IMR-90 (cell line): ENCODE results near the gene GABRB3. TPM values are rescaled to one million over a fixed set of nuclear protein-coding genes. Genes with fewer than 3 reads are reported as not detected.

Source experiments
- ATAC-seq: fragments of 200-7000 bp; cut with Tn5 transposase; 2 replicates; pipeline ENCODE4 v1.9.1; 2020; ENCODE audit warnings: low read depth, mild to moderate bottlenecking, moderate library complexity
- BruUV-seq: library from RNA; stranded (reverse); fragments of 400-500 nt; replicated peaks from 2 replicates; lab custom pipeline; 2021; lab: Mats Ljungman, UMichigan
- CTCF ChIA-PET: fragments of 300-600 bp; formaldehyde crosslinking; extraction: SDS; loops from one replicate; lab custom pipeline; 2021; ENCODE audit warnings: antibody characterized with exemption; lab: Yijun Ruan, JAX
- POLR2A ChIA-PET: fragments of 300-600 bp; sonication (Branson Sonifier 250); formaldehyde crosslinking; loops from one replicate; lab custom pipeline; 2022; ENCODE audit warnings: antibody characterized with exemption; ENCODE audit not compliant: unreplicated experiment; lab: Charles Lee
- DNase-seq: peaks from one replicate; pipeline ENCODE4 v3.0.0; 2013
- H2AFZ ChIP-seq: replicated peaks from 2 replicates; pipeline ENCODE3; 2013; ENCODE audit warnings: low read length, mild to moderate bottlenecking; ENCODE audit not compliant: poor library complexity
- H2AK5ac ChIP-seq: 2 replicates; pipeline ENCODE4 v1.6.1; 2013; ENCODE audit warnings: low read depth, low read length, inconsistent platforms
- H2AK9ac ChIP-seq: replicated peaks from 2 replicates; pipeline ENCODE3; 2013; ENCODE audit warnings: mild to moderate bottlenecking, low read depth, low read length, moderate library complexity; ENCODE audit not compliant: poor library complexity
- H2BK120ac ChIP-seq: 2 replicates; pipeline ENCODE4 v1.6.1; 2013; ENCODE audit warnings: low read depth, low read length, inconsistent platforms
- H2BK15ac ChIP-seq: 3 replicates; pipeline ENCODE4 v1.6.1; 2013; ENCODE audit warnings: low read depth, low read length, inconsistent platforms
- H2BK20ac ChIP-seq: 2 replicates; pipeline ENCODE4 v1.6.1; 2013; ENCODE audit warnings: low read depth, mild to moderate bottlenecking, inconsistent platforms, low read length, moderate library complexity
- H2BK5ac ChIP-seq: 2 replicates; pipeline ENCODE4 v1.6.1; 2013; ENCODE audit warnings: mild to moderate bottlenecking, low read depth, low read length, inconsistent platforms; ENCODE audit not compliant: poor library complexity, severe bottlenecking
- H3K14ac ChIP-seq: replicated peaks from 2 replicates; pipeline ENCODE4 v1.6.1; 2013; ENCODE audit warnings: low read depth, low read length, inconsistent platforms
- H3K18ac ChIP-seq: 2 replicates; pipeline ENCODE4 v1.6.1; 2013; ENCODE audit warnings: low read depth, low read length, control low read depth
- H3K23ac ChIP-seq: 2 replicates; pipeline ENCODE4 v1.6.1; 2013; ENCODE audit warnings: low read depth, low read length, inconsistent platforms
- H3K27ac ChIP-seq: 2 replicates; pipeline ENCODE4 v1.5.1; 2013; ENCODE audit warnings: mild to moderate bottlenecking, control low read depth, low read length; ENCODE audit not compliant: insufficient read depth
- H3K27me3 ChIP-seq: 2 replicates; pipeline ENCODE4 v1.6.1; 2013; ENCODE audit warnings: low read length; ENCODE audit not compliant: control insufficient read depth, insufficient read depth
- H3K36me3 ChIP-seq: 2 replicates; pipeline ENCODE4 v1.6.1; 2013; ENCODE audit warnings: low read length, mixed read lengths; ENCODE audit not compliant: control insufficient read depth, insufficient read depth
- H3K4ac ChIP-seq: 2 replicates; pipeline ENCODE4 v1.6.1; 2013; ENCODE audit warnings: low read depth, low read length, inconsistent platforms
- H3K4me1 ChIP-seq: 2 replicates; pipeline ENCODE4 v1.6.1; 2013; ENCODE audit warnings: low read length, mixed read lengths; ENCODE audit not compliant: control insufficient read depth, insufficient read depth
- H3K4me2 ChIP-seq: 2 replicates; pipeline ENCODE4 v1.6.1; 2013; ENCODE audit warnings: low read depth, mild to moderate bottlenecking, control low read depth, low read length, moderate library complexity
- H3K4me3 ChIP-seq: 2 replicates; pipeline ENCODE4 v1.5.1; 2013; ENCODE audit warnings: low read depth, mild to moderate bottlenecking, control low read depth, low read length, moderate library complexity; ENCODE audit not compliant: insufficient read depth
- H3K56ac ChIP-seq: 2 replicates; pipeline ENCODE4 v1.6.1; 2013; ENCODE audit warnings: low read length, inconsistent platforms; ENCODE audit not compliant: insufficient read depth; ENCODE audit errors: extremely low read depth
- H3K79me1 ChIP-seq, 2 experiments: 2 replicates each; pipeline ENCODE4 v1.6.1; 2013; ENCODE audit warnings: low read length in 2 of 2, inconsistent platforms in 1 of 2, low read depth in 1 of 2
- H3K9ac ChIP-seq: 2 replicates; pipeline ENCODE4 v1.6.1; 2013; ENCODE audit warnings: low read depth, low read length, control low read depth
- H3K9me1 ChIP-seq: 2 replicates; pipeline ENCODE4 v1.6.1; 2013; ENCODE audit warnings: low read length, inconsistent platforms; ENCODE audit not compliant: insufficient read depth
- H3K9me3 ChIP-seq: 2 replicates; pipeline ENCODE4 v1.6.1; 2013; ENCODE audit warnings: low read length; ENCODE audit not compliant: control insufficient read depth, insufficient read depth
- H4K20me1 ChIP-seq: 2 replicates; pipeline ENCODE4 v1.6.1; 2013; ENCODE audit warnings: low read length, inconsistent platforms; ENCODE audit not compliant: insufficient read depth
- H4K5ac ChIP-seq: 2 replicates; pipeline ENCODE4 v1.6.1; 2013; ENCODE audit warnings: mild to moderate bottlenecking, low read depth, low read length, control low read depth
- H4K8ac ChIP-seq, 2 experiments: 2 replicates each; pipeline ENCODE4 v1.6.1; 2013; ENCODE audit warnings: low read depth in 2 of 2, low read length in 2 of 2, control low read depth in 1 of 2, inconsistent platforms in 1 of 2
- H4K91ac ChIP-seq: 2 replicates; pipeline ENCODE4 v1.6.1; 2013; ENCODE audit warnings: low read depth, low read length, inconsistent platforms; ENCODE audit not compliant: insufficient read depth
- POLR2A ChIP-seq: IDR thresholded peaks from 2 replicates; pipeline ENCODE4 v1.6.1; 2012; ENCODE audit warnings: mild to moderate bottlenecking, low read depth, low read length
- RAD21 ChIP-seq: IDR thresholded peaks from 2 replicates; pipeline ENCODE4 v1.6.1; 2012; ENCODE audit warnings: low read length, improper control_type of control experiment
- dilution Hi-C: fragments of 300-500 bp; cut with HindIII; formaldehyde crosslinking; loops from one replicate; pipeline ENCODE4 v1.14.3; 2018; ENCODE audit warnings: low sequenced_read_pairs; ENCODE audit not compliant: unreplicated experiment
- in situ Hi-C: fragments of 300-500 bp; cut with MboI; formaldehyde crosslinking; loops from 3 replicates; pipeline ENCODE4 v1.14.3; 2019; ENCODE audit warnings: low sequenced_read_pairs, inconsistent platforms, mixed read lengths
- intact Hi-C: fragments of 100-400 bp; cut with micrococcal nuclease; formaldehyde crosslinking; loops from 2 replicates; pipeline ENCODE4 v1.10.0; 2022
- polyA plus RNA-seq, 3 experiments: library from polyadenylated mRNA; depleted of rRNA; stranded (reverse); fragments of >200 nt; gene quantifications; 2 replicates each; pipeline ENCODE4 v1.2.3, GENCODE V29; 2012; ENCODE audit warnings: low replicate concordance in 1 of 3
- total RNA-seq: library from RNA; depleted of rRNA; stranded (reverse); fragments of >200 nt; gene quantifications from 2 replicates; pipeline ENCODE4 v1.2.3, GENCODE V29; 2012

Gene GABRB3
- total and polyA plus RNA-seq, 2 of the 4 experiments (the other 2 are of a cell fraction) = 0.36 to 0.54 TPM

GRCh38 chr15:26729581-26729980 lies 43.3 kb downstream of the GABRB3 start:
- ChIA-PET CTCF (no interaction called here), POLR2A (no interaction called here)
- Histone ChIP-seq H3K4me3 (no peak overlapping the region), H4K5ac (no peak overlapping the region), H3K9me3 (peaks cover 7% of the 10 kb centered on the region), H3K79me1 (no peaks in the 10 kb centered on the region), H3K14ac (no peak overlapping the region), H4K8ac (no peak overlapping the region), H2BK5ac (no peak overlapping the region), H3K27me3 (no peaks in the 10 kb centered on the region), H3K4me1 (no peaks in the 10 kb centered on the region), H2BK15ac (no peak overlapping the region), H2AFZ (no peak overlapping the region), H3K9me1 (no peaks in the 10 kb centered on the region), H2BK20ac (no peak overlapping the region), H3K4me2 (no peak overlapping the region), H2BK120ac (no peak overlapping the region), H3K56ac (no peak overlapping the region), H3K36me3 (no peaks in the 10 kb centered on the region), H3K27ac (no peak overlapping the region), H3K9ac (no peak overlapping the region), H4K20me1 (no peaks in the 10 kb centered on the region), H3K4ac (no peak overlapping the region), H3K18ac (no peak overlapping the region), H4K91ac (no peak overlapping the region), H3K23ac (no peak overlapping the region), H2AK5ac (no peak overlapping the region), H2AK9ac (no peak overlapping the region)
- BruUV-seq = no TSS peak
- intact Hi-C loops = no loop called here
- TF ChIP-seq POLR2A (no peak), RAD21 (no peak)
- no peak for DNase-seq
- in situ Hi-C loops = no loop called here
- no peak for ATAC-seq
- dilution Hi-C loops = no loop called here
